B cell (primary cell): ENCODE measurements around the gene PPP2R3A. TPM values are rescaled to one million over a fixed set of nuclear protein-coding genes. Genes with fewer than 3 reads are reported as not detected.

Source experiments
- ATAC-seq: fragments of 200-7000 bp; cut with Tn5 transposase; one replicate; pipeline ENCODE4 v1.10.0; 2021; ENCODE audit warnings: low read depth, mild to moderate bottlenecking, moderate number of reproducible peaks, moderate library complexity
- CTCF ChIA-PET: fragments of 350-600 bp; sonication (Branson Sonifier 250); formaldehyde crosslinking; loops from one replicate; lab custom pipeline; 2021; ENCODE audit warnings: antibody characterized with exemption, inconsistent platforms; lab: Charles Lee
- POLR2A ChIA-PET: fragments of 350-600 bp; sonication (Branson Sonifier 250); formaldehyde crosslinking; loops from one replicate; lab custom pipeline; 2021; ENCODE audit warnings: antibody characterized with exemption; lab: Charles Lee
- DNase-seq: peaks from one replicate; pipeline ENCODE4 v3.0.0; 2013
- H2AFZ ChIP-seq: 2 replicates; pipeline ENCODE4 v1.6.1; 2012; ENCODE audit warnings: mild to moderate bottlenecking, low read depth, low read length; ENCODE audit not compliant: insufficient read depth, poor library complexity, severe bottlenecking
- H3K27ac ChIP-seq, 2 donors: 1 replicate in 1 of 2; 2 replicates in 1 of 2; pipeline ENCODE4 v1.5.1; 2012 to 2013; ENCODE audit warnings: low read length in 2 of 2, mild to moderate bottlenecking in 2 of 2, moderate library complexity in 1 of 2
- H3K27me3 ChIP-seq, 4 experiments: fragments of 200-600 bp in 1 of 4; sonication (generic) in 1 of 4; replicated peaks in 1 of 4; 1 replicate in 2 of 4; 2 replicates in 2 of 4; pipeline versions ENCODE4 v1.6.1 to v1.7.0; 2013 to 2016; ENCODE audit warnings: low read length in 3 of 4, mild to moderate bottlenecking in 2 of 4, mixed read lengths in 1 of 4, moderate library complexity in 1 of 4; ENCODE audit not compliant: insufficient read depth in 4 of 4, control insufficient read depth in 3 of 4; ENCODE audit errors: control extremely low read depth in 1 of 4
- H3K36me3 ChIP-seq, 2 experiments: replicated peaks in 1 of 2; 1 replicate in 1 of 2; 2 replicates in 1 of 2; pipeline versions ENCODE4 v1.6.1 to v1.7.1; 2013; ENCODE audit warnings: low read length in 1 of 2; ENCODE audit not compliant: insufficient read depth in 2 of 2, control insufficient read depth in 1 of 2; ENCODE audit errors: control extremely low read depth in 1 of 2, extremely low read depth in 1 of 2
- H3K4me1 ChIP-seq, 2 donors: fragments of 200-600 bp in 1 of 2; sonication (generic) in 1 of 2; 1 replicate in 1 of 2; 2 replicates in 1 of 2; pipeline versions ENCODE4 v1.5.1 to v1.6.1; 2013 to 2017; ENCODE audit warnings: low read length in 2 of 2; ENCODE audit not compliant: control insufficient read depth in 2 of 2, insufficient read depth in 2 of 2
- H3K4me2 ChIP-seq: replicated peaks from 2 replicates; pipeline ENCODE3; 2012; ENCODE audit warnings: mild to moderate bottlenecking, low read depth, low read length; ENCODE audit not compliant: poor library complexity, severe bottlenecking
- H3K4me3 ChIP-seq, 5 experiments: fragments of 200-600 bp in 1 of 5; sonication (generic) in 1 of 5; 1 replicate in 3 of 5; 2 replicates in 2 of 5; pipeline versions ENCODE4 v1.5.1 to v1.7.0; 2011 to 2016; ENCODE audit warnings: low read length in 4 of 5, mild to moderate bottlenecking in 4 of 5, low read depth in 2 of 5, control low read depth in 1 of 5, moderate library complexity in 1 of 5; ENCODE audit not compliant: insufficient read depth in 1 of 5; ENCODE audit errors: control extremely low read depth in 1 of 5, extremely low read depth in 1 of 5
- H3K79me2 ChIP-seq: fragments of 200-600 bp; sonication (generic); one replicate; pipeline ENCODE4 v1.6.0; 2016; ENCODE audit warnings: low read length; ENCODE audit not compliant: control insufficient read depth, insufficient read depth
- H3K9ac ChIP-seq: fragments of 200-600 bp; sonication (generic); 2 replicates; pipeline ENCODE4 v1.6.1; 2017; ENCODE audit warnings: mild to moderate bottlenecking, low read length, moderate library complexity
- H3K9me3 ChIP-seq, 3 donors: one replicate each; pipeline versions ENCODE4 v1.6.1 to v1.7.1; 2013; ENCODE audit warnings: low read length in 2 of 3; ENCODE audit not compliant: control insufficient read depth in 2 of 3, insufficient read depth in 1 of 3; ENCODE audit errors: control extremely low read depth in 1 of 3
- H4K20me1 ChIP-seq: 2 replicates; pipeline ENCODE4 v1.6.0; 2012; ENCODE audit warnings: mild to moderate bottlenecking, low read length; ENCODE audit not compliant: insufficient read depth, control insufficient read depth, poor library complexity, severe bottlenecking
- H3K27ac Mint-ChIP-seq: one replicate; pipeline ENCODE4 v1.8.0; 2021; ENCODE audit warnings: mixed read lengths
- H3K27me3 Mint-ChIP-seq: one replicate; pipeline ENCODE4 v1.8.0; 2021; ENCODE audit warnings: mixed read lengths
- H3K4me1 Mint-ChIP-seq: one replicate; pipeline ENCODE4 v1.8.0; 2021; ENCODE audit warnings: mixed read lengths
- H3K4me3 Mint-ChIP-seq: one replicate; pipeline ENCODE4 v1.8.0; 2021; ENCODE audit warnings: mixed read lengths
- H3K9me3 Mint-ChIP-seq: one replicate; pipeline ENCODE4 v1.8.0; 2022; ENCODE audit warnings: mixed read lengths; ENCODE audit not compliant: insufficient read depth
- EZH2 ChIP-seq: IDR thresholded peaks from 2 replicates; pipeline ENCODE4 v1.6.1; 2012; ENCODE audit warnings: borderline replicate concordance, low read depth, mild to moderate bottlenecking, moderate library complexity, low read length; ENCODE audit not compliant: insufficient read depth, poor library complexity, severe bottlenecking
- WGBS: methylation state at CpG from one replicate; pipeline ENCODE4 v1.1.5; 2013; ENCODE audit warnings: missing lambda C conversion rate; ENCODE audit not compliant: insufficient coverage; 5-methylcytosine and 5-hydroxymethylcytosine counted together
- intact Hi-C: fragments of 100-400 bp; cut with micrococcal nuclease; formaldehyde crosslinking; loops from one replicate; pipeline ENCODE4 v1.10.0; 2022
- polyA plus RNA-seq: library from polyadenylated mRNA; depleted of rRNA; stranded (reverse); fragments of >200 nt; gene quantifications from 2 replicates; pipeline ENCODE4 v1.2.3, GENCODE V29; 2012
- total RNA-seq, 2 donors: library from RNA; stranded (reverse); fragments of 120-200 nt in 1 of 2; gene quantifications; 1 replicate in 1 of 2; 2 replicates in 1 of 2; pipeline versions ENCODE4 v1.2.3 to v1.2.4, GENCODE V29; 2013 to 2022
- TF ChIP-seq, protein P1 (sequence below): fragments of 200-600 bp; IDR thresholded peaks from one replicate; pipeline ENCODE4 v1.8.0; 2022; ENCODE audit warnings: antibody characterized with exemption, mild to moderate bottlenecking

The PPP2R3A gene
- total and polyA plus RNA-seq, 2 donors (not counting 1 experiment from before 2014, with no cell fraction given), result 0.03 to 0.22 TPM

DNA sequence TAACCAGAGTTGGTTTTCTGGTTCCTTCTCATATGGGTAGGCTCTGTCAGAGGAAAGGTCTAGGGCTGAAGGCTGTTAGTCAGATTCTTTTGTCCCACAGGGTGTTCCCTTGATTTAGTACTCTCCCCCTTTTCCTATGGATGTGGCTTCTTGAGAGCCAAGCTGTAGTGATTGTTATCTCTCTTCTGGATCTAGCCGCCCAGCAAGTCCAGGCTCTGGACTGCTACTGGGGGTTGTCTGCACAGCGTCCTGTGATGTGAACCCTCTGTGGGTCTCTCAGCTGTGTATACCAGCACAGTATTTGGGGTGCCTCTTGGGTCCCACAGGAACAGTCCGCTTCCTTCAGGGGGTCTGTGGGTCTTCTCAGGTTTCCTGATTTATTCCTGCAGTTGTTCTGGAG, 70.8 kb downstream of the PPP2R3A start:
- Histone ChIP-seq H3K9me3 (no peaks in the 10 kb centered on the region), H3K9ac (no peak overlapping the region), H2AFZ (no peak overlapping the region), H3K36me3 (no peaks in the 10 kb centered on the region), H3K27ac (no peak overlapping the region), H3K4me3 (no peak overlapping the region), H3K79me2 (no peaks in the 10 kb centered on the region), H3K27me3 (peaks cover 0 to 6% (median 0%) of the 10 kb centered on the region in 4 experiments), H3K4me2 (no peak overlapping the region), H4K20me1 (no peaks in the 10 kb centered on the region), H3K4me1 (no peaks in the 10 kb centered on the region)
- peaks cover 54% of the 10 kb centered on the region for H3K27me3 Mint-ChIP-seq
- intact Hi-C loops, result no loop called here
- 84% methylated on average over 3 of the region's 3 CpGs for WGBS
- no peak for ATAC-seq
- POLR2A ChIA-PET, result no interaction called here
- H3K9me3 Mint-ChIP-seq, result peaks cover 5% of the 10 kb centered on the region
- no peak overlapping the region for H3K4me3 Mint-ChIP-seq
- CTCF ChIA-PET, result no interaction called here
- no peak for TF ChIP-seq EZH2
- TF ChIP-seq, protein P1, sequence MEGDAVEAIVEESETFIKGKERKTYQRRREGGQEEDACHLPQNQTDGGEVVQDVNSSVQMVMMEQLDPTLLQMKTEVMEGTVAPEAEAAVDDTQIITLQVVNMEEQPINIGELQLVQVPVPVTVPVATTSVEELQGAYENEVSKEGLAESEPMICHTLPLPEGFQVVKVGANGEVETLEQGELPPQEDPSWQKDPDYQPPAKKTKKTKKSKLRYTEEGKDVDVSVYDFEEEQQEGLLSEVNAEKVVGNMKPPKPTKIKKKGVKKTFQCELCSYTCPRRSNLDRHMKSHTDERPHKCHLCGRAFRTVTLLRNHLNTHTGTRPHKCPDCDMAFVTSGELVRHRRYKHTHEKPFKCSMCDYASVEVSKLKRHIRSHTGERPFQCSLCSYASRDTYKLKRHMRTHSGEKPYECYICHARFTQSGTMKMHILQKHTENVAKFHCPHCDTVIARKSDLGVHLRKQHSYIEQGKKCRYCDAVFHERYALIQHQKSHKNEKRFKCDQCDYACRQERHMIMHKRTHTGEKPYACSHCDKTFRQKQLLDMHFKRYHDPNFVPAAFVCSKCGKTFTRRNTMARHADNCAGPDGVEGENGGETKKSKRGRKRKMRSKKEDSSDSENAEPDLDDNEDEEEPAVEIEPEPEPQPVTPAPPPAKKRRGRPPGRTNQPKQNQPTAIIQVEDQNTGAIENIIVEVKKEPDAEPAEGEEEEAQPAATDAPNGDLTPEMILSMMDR, result no peak
- H3K27ac Mint-ChIP-seq, result no peak overlapping the region
- no peak for DNase-seq
- H3K4me1 Mint-ChIP-seq, result no peaks in the 10 kb centered on the region

DNA sequence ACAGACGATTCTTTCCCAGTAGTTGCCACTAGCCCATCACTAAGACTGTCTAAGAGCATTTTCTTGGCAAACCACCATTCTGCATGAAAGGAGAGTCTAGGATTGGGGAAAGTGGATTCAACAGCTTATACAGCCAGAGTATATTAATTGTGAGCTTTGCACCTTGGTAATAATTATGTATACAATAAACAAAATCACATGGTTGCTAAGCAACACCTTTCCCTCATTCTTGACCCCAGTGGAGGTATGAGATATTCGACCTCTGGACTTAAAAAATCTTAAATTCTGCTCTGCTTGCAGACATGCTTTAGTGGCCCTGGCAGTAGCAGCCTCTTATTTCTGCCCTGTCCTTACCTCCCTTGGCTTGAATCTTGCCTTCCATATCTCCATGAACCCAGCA, 73.1 kb downstream of the PPP2R3A start:
- H3K4me3 ChIP-seq, result no peak overlapping the region
- H3K4me1 ChIP-seq, result no peaks in the 10 kb centered on the region
- no peak overlapping the region for H3K9ac ChIP-seq
- Mint-ChIP-seq H3K4me1 (no peaks in the 10 kb centered on the region), H3K27me3 (peaks cover 64% of the 10 kb centered on the region), H3K4me3 (no peak overlapping the region), H3K9me3 (peaks cover 5% of the 10 kb centered on the region), H3K27ac (no peak overlapping the region)
- H3K27me3 ChIP-seq, result peaks cover 0 to 6% (median 0%) of the 10 kb centered on the region in 4 experiments
- no peaks in the 10 kb centered on the region for H3K79me2 ChIP-seq
- H3K4me2 ChIP-seq, result no peak overlapping the region
- intact Hi-C loops, result no loop called here
- no peak overlapping the region for H3K27ac ChIP-seq
- no peaks in the 10 kb centered on the region for H3K9me3 ChIP-seq
- no peak overlapping the region for H2AFZ ChIP-seq
- no peaks in the 10 kb centered on the region for H3K36me3 ChIP-seq
- ChIA-PET POLR2A (no interaction called here), CTCF (no interaction called here)
- 88% methylated on average over 1 of the region's 2 CpGs for WGBS
- ATAC-seq (no peak), DNase-seq (no peak)
- no peaks in the 10 kb centered on the region for H4K20me1 ChIP-seq
- TF ChIP-seq, protein P1, result no peak
- no peak for TF ChIP-seq EZH2
